ENCODE data around the gene FBXW8.

DNA sequence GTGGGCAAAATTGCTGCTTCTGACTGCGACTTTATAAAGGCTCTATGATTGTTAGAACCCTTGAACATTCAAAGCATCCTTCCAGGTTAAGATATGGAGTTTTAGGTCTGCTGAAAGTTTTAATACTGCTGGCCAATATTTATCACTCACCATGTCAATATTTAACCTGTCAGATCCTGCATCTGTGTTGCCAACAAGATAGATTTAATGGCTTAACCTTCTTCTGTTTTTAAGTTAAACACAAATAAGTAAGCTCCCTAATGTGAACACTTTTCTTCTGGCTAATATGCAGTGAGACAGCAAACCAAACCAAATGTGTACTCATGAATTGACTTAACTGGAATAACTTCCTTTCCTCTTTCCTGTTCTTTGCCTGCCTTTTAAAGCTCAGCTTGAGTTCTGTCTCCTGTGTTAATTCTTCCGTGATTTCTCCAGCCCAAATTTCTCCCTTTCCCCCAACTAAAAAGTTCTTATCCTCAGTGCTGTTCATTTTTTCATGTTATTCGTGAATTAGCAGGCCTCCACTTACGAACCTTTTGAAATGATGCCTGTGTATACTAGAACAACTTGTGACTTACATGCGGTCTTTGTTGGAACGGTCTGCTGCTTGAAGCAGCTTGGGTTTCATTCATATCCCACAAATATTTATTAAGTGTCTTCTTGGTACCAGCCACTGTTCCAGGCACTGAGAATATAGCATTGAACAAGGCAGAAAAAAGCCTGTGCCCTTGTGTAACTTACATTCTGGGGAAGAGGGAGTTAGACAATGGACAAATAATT is 9.1 kb downstream of the FBXW8 start:
- no peak for TF ChIP-seq CTCF (conservative IDR thresholded peaks at IDR 0.05 in 1 of 2, IDR thresholded peaks at IDR 0.05 in 1 of 2; ENCODE audit: extremely low read depth in 1 of 2, insufficient read depth in 1 of 2, low read depth in 1 of 2, low read length in 2 of 2)
- no peak for TF ChIP-seq EZH2 (IDR thresholded peaks at IDR 0.05; ENCODE audit: borderline replicate concordance, low read length)

All from mammary epithelial cell (primary cell).